Activated CD4-positive, alpha-beta T cell treated with anti-CD3 and anti-CD28 coated beads, Interleukin-2, Interleukin-6, amounts not matched to agents 100 ng/mL and 50 ng/mL, durations not matched to agents 16 hours and 8 hours (primary cell): ENCODE data around the gene IL19.
"Not testable (repeated sequence)": the region's sequence is repeated elsewhere in the genome, so short reads cannot be mapped to it uniquely, and the experiment has no call there.

ENCODE experiments used
- DNase-seq: peaks from one replicate; pipeline ENCODE4 v3.0.0-alpha.2; 2020

The IL19 gene

DNA sequence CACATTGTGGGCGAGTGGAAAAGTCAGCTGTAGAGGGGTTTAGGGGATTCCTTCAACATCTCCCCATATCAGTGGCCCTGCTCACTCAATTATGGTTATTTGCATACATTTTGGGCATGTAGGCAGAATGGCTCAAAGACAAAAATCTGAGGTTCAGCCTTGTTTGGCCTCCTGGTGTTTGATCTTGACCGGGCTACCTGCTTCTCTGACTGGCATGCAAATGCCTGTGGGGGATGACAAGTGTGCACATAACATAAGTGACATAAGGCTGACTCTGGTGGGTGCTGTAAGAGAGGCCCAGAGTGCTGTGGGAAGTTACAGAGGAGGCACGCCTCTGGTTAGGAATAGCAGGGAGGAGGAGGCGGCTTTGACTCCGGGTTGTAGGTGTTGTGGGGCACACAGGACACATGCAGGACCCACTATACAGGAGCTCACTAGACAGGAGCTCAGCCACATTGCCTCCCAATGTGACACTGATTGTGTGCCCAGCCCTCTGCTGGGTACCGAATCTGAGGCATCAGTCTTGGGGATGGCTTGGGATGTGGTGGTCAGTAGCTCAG is 29.4 kb upstream of the IL19 start:
- DNase-seq = no peak

DNA sequence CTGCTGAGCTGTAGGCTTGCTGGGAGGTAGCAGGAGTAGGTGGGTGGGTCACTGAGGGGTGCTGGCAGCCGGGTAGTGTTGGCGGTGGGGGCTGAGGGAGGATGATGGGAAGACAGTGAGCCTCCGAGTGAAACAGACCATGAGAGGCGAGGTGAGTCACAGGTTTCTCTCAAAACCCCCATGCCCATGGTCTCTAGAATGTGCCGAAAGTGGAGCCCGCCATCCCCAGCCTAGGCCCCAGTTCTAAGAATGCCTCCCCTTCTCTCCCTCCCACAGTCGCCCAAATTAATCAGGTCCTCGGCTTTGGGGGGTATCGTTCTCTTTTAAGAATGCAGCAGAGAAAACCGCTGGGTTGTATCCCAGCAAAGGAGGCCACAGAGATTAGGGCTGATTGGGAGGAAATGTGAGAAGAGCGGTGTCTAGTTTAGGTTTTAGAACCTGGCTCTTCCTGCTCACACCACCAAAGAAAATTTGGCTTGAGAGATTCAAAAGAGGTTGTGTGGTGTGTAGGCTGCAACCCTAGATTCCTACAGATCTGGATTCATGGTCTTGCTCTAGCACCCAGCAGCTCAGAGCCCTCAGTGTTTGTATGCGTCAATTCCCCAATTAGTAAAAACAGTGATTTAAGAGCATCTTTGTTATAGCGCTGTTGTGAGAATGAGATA is 27.7 kb upstream of the IL19 start:
- peak; percentile 56 for DNase-seq

DNA sequence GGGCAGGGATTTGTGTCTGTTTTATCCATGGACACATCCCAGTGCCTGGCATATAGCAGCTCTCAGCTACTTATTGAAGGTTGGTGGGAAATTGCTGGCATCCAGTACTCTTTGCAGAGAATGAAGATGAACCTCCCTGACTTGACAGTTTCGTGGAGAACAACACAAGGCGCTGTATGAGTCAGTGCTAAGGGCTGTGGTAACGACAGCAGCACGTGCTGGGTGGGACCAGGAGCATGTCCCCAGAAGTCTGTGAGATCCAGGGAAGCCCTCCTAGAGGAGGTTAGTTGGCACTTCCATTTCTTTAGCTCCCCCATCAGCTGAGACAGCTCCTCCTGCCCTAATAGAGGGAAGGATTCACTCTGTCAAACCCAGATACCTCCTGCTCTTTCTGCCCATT is 25.9 kb upstream of the IL19 start:
- peak; percentile 76 for DNase-seq

DNA sequence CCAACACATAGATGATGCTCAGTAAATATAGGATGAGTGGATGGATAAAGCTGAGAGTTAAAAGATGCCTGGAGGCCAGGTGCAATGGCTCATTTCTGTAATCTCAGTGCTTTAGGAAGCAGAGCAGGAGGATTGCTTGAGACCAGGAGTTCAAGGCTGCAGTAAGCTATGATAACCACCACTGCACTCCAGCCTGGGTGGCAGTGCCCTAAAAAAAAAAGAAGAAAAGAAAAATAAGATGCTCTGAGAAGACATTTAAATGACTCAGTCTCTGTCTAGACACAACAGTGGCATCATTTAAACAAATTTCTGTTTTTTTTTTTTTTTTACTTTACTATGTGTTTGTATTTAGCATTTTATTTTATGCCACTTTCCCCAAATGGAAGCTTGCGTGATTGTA is 25.3 kb upstream of the IL19 start:
- no peak for DNase-seq

DNA sequence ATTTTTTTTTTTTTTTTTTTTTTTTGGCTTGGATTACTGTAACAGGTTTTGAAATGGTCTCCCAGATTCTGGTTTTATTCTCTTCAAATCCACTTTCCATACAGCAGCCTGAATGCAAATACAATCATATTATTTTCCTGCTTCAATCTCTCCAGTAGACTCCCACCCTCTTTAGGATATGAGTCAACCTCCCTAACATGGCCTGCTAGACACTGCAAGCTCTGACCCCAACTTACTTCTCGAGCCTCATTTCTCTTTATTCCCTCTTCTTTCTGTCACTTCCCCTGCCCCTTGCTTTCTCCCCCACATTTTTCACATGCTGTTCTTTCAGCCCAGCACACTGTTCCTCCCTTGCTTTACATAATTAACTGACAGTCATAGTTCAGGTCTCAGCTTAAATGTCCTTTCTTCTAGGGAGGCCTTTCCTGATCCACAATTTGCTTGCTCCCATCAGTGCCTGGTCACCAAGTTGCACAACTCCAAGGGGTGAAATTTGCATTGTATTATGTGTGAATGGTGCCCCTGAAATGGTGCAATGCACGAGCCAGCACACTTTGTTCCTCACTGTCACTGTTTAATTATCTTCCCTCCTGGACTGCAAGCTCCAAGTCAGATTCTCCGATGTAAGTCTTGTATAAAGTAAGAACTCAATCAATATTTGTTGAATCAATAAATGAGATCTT is 22.1 kb upstream of the IL19 start:
- DNase-seq = no peak

DNA sequence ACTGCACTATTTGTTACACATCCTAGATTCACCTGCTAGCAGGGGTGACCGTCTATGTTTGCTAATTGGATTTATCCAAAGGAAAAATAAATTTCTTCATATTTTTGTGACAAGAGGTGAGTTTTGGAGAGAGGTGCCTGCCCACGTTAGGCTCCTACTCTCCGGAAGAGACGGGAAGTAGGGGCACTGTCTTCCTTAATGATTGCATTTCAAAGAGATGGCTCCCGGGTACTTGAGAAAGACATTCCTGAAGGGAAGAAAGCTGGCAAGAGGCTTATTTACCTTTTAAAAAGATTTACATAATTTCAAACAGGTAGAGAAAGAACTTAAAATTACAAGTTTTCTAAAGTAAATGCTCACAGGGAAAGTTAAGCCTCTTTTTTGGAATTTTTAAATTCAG is 18.7 kb upstream of the IL19 start:
- DNase-seq = no peak

DNA sequence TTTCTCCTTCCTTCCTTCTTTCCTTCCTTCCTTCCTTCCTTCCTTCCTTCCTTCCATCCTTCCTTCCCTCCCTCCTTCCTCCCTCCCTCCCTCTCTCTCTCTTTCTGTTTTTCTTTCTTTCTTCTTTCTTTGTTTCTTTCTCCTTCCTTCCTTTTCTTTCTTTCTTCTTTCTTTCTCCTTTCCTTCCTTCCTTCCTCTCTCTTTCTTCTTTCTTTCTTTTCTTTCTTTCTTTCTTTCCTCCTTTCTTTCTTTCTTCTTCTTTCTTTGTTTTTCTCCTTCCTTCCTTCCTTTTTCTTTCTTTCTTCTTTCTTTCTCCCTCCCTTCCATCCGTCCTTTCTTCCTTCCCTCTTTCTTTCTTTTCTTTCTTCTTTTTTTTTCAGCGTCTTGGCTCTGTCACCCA is 18.1 kb upstream of the IL19 start:
- no peak for DNase-seq

DNA sequence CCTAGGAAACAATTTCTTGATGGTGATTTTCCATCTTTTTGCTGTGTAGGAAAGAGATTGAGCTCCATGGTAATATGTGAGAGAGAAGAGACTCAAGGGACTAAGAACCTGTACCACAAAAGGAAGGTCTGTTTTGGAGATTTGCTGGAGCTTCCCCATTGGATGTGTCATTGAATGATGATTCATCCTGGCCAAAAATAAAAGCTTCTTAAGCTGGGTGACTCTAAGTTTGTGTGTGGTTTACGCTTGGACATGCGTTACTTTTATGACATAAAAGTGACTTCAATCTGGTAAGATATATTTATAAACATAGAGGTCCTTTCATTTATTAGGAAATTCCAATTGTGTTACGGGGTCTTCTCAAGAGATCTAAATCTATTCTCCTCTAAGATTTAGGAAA is 17.4 kb upstream of the IL19 start:
- DNase-seq = no peak

DNA sequence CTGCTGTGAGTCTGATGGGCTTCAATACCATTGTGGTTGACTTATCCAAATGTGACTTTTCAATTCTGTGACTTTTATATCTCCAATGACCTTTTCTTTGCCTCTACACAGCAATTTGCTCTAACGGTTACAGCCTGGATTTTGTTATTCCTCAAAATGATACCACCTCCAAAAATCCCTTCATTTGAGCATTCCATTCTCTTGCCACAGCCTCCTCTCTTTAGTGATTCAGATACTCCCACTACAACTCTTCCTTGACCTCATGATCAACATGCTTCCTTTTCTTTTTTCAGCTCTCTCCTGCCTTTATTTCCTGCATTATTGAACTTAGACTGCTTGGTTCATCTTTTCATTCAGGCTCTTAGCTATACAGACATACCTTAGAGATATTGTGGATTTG is 16.6 kb upstream of the IL19 start:
- DNase-seq = no peak

DNA sequence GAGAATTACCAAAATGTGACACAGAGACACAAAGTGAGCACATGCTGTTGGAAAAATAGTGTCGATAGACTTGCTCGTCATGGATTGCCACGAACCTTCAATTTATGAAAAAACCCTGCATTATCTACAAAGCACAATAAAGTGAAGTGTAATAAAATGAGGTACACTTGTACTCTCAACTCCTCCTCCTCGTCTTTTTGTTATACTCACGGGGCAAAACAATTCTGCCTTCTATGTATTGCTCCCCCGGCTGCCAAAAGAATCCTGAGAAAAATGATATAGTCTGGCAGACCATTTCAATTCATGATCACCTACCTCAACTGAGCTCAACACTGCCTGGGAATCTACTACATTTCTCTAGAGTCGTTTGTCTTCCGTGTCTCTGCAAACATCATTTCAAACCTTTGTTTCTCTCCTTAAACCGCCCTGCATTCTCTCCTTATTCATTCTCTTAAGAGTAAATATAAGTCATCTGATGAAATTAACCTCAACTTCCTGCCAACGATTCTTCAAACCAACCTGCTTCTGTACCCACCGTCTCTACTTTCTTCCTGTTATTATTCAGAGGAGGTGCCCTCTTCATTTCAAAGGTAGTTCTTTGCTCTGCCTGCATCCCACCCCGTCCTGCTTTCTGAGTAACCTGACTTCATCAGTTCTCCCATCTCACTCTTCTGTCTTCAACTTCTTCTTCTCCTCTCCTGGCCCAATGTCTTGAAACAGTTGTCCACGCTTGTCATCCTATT is 12.9 kb upstream of the IL19 start:
- peak; percentile 81 for DNase-seq

DNA sequence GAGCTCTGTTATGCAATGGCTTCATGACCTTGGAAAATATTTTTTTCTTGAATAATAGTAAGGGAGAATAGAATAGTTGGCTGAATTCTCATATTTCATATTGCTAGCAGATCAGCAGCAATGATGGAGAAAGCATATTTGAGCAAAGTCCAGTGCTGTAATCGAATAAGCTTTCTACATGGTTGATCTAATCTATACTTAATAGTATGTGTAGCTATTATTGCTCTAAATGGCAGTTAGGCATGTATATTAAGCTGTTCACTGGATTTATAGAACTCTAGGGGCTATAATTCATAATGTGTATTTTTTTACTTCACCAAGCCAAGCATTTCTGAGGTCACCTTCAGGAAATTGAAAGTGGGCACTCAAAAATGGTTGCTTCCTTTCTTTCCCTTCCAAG is 10.0 kb upstream of the IL19 start:
- DNase-seq = no peak

DNA sequence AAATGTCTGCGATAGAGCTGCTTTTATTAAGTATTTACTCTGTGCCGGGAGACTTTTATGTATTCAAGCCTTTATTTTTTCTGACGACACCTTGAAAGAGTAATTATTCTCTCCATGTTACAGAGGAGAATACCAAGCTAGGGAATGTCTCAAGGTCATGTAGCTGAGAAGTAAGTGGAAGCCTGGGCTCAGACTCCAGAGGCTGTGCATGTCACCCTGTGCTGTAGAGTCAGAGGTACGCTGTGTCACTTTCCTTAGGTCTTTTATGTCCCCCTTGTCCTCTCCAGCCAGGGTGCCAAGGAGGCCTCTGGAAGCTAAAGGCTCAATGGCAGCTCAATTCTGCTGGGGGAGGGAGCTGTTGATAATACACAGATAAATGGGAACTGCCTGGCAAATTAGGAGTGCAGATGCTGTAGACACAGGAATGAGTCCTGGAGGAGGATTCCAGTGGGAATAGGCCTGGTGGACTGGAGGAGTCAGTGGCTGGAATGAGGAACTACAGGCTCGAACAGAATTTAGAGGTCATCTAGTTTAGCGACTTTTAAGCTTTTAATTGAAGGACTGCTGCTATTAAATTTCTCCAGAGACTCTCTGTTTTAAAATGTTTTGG is 9.3 kb upstream of the IL19 start:
- no peak for DNase-seq

DNA sequence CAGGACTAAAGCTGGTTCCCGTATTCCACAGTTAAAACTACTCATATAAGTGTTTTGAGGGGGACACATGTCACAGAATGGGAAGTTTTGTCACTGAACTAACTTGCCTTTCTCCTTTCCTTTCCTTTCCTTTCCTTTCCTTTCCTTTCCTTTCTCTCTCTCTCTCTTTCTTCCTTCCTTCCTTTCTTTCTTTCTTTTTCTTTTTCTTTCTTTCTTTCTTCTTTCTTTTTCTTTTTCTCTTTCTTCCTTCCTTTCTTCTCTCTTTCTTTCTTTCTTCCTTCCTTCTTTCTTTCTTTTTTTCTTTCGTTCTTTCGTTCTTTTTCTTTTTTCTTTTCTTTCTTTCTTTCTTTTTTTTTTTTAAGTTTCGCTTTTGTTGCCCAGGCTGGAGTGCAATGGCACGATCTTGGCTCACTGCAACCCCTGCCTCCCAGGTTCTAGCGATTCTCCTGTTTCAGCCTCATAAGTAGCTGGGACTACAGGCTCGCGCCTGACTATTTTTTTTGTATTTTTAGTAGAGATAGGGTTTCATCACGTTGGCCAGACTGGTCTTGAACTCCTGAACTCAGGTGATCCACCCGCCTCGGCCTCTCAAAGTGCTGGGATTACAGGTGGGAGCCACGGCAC is 7.7 kb upstream of the IL19 start:
- not testable (repeated sequence) for DNase-seq

DNA sequence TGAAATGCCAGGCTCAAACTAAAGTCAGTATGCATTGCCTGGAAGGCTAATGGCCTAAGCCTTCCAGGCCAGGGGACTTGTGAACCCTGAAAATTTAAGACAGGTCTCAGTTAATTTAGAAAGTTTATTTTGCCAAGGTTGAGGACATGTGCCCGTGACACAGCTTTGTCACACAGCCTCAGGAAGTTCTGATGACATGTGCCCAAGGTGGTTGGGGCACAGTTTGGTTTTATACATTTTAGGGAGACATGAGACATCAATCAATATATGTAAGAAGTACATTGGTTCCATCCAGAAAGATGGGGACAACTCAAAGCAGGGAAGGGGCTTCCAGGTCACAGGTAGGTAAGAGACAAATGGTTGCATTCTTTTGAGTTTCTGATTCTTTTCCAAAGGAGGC is 4.8 kb upstream of the IL19 start:
- peak; percentile 56 for DNase-seq

DNA sequence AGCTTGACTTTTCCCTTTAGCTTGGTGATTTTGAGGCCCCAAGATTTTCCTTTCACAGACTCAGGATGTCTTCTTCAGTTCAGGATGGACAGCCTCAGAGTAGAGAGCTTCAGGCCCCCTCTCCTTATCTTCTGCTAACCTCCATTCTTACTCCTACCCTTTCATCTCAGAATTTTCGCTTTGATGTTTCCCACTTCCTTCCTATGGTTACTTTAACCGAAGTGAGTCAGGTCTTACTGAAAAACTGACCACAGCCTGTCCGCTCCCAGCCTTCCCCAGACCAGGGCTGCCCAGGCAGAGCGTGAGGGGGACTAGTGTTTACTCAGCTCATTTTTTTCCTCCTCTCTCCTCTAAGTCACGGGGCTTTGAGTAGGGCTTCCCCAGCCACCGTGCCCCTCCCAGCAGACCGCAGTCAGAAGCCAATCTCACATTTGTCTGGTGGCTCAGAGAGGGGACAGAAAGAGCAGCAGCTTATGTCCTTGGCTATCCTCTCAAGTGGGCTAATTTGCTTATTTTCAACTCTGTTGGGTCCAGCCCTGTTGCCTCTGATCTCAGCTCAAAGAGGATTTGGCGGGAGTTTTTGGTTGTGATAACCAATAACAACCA is 4.2 kb upstream of the IL19 start:
- DNase-seq = peak; percentile 90

DNA sequence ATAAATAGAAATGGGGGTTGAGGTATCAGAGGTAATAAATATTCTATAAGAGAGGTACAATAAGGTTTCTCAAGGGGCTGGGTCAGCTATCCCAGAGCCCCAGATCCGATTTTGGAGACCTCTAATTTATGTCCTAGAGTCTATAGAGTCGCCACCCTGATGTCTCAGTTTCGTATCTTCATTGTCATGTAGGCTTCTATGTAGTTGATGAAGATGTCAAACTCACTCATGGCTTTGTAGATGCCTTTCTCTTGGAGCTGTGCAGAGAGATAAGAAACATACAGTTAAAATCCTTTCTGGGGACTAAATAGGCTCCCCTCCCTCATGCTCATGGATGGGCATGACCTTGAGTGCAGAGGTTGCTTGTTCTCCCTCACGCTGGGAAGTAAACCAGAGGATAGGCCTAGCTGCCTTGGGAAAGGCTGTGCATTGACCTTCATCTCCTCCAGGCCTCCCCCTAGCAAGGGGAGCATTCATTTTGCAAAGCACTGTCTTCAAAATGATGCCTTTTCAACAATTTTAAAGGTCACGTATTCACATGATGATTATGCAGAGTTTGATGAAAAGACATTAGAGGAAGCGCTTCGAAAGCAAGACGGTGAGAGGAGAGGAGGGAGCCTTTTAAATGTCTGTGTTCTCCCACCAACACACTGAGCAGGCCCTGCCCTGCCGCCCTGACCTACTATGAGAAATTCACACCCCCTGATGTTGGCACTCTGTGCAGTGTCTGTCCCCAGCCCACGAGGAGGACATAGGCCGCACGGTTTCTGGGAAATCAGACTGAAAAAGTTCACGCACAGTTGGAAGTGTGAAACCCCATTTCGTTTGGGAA is 1.9 kb upstream of the IL19 start:
- DNase-seq = no peak

DNA sequence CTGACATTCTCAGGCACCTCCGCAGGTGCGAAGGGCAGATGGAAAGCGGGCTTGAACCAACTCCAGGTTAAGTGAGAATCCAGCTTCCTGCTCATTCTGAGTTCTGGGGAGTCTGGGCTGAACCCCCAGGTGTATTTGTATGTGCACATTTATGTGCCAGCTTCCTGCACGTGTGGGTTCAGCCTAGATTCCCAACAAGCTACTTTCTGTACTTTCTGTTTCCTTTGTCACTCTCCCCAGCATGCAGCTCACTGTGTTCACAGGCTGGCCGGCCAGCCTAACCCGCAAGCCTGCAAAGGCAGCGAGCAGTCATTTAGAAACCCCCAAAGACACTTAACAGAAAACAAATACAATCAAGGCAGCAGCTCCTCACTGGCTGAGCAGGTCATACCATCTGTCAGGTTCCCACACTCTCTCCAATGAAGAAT is 1.3 kb upstream of the IL19 start:
- peak; percentile 94 for DNase-seq

DNA sequence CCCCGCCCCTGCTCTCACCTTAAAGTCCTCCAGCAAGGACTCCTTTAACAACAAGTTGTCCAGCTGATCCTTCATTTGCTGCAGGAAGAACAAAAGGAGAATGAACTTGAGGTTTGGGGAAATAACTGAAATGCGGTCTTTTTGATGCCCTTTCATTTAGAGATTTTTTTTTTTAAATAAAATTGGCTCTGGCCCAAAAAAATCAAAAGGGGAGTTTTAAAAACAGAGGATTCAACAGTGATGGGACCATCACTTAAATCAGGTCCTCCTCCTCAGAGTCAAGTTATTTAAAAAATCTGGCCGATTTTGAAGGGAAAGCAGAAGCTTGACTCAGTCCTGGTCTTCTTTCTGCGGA is 742 bp downstream of the IL19 start:
- no peak for DNase-seq

DNA sequence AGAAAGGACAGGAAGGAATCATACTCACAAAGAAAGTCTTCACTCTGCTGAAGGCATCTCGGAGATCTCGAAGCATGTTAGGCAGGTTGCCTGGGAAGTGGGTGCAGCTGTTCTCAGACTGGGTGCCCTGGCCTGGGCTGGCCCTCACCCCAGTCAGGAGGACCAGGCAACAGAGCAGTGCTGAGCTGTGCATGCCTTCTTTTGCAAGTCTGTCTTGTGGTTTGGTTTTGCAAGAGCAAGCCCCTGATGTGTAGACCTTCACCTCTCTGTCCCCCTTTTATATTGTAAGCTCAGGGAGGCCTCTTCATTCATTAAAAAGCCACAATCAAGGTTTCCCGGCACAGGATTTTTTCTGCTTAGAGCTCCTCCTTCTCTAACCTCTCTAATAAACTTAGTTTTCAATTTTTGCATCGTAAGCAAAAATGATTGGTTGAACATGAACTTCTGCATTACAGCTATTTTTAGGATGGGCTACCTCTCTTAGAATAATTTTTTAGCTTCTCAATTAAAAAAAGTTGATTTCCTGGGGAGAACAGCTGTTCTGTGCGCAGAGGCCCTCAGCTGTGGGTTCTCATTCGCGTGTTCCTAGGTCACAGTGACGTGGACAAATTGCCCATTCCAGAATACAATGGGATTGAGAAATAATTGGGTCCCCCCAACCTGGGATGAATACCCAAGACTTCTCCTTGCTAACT is 1.8 kb downstream of the IL19 start, which contains the start of gene IL10:
Gene IL10 (minus strand): TSS at position 252 of the 695 bp plus-strand sequence. CDS start 59 bp downstream, at position 193.
- DNase-seq = no peak

DNA sequence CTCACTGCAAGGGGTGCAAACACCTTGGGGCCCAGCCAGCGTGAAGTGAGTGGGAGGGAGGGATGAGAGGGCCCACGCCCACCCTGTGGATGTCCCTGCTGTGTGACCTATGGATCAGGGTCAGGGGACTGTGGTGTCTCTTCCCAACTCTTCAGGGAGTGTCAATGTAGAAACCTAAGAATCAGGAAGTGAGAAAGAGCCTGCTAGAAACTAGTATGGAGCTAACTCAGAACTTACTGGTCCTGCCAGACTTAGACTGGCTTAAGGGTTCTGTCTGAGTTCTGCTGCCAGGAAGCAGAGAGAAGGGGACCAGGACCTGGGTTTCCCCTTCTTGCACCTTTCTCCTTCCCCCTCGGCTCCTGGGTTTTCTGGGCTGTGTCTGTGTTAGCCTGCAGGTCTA is 3.5 kb downstream of the IL19 start:
- DNase-seq = no peak

DNA sequence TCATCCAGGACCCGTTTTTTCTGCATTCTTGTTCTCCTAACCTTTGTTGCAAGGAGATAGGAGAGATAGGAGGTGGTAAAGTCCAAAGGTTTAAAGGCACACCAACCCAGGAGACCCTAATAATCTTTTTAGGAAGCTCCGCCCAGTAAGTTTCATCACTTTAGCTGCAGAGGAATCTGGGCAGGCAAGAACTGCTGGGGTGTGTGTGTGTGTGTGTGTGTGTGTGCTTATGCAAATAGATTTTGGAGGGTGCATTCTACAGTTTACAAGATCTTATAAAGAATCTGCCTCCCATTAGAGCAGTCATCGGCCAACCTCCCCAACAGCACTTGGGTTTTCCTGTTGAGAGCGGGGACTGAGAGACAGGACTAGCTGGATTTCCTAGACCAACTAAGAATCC is 5.7 kb downstream of the IL19 start:
- DNase-seq = no peak
